GM12878 (cell line): Measurements from ENCODE around the gene POGZ. TPM values are rescaled to one million over a fixed set of nuclear protein-coding genes. Genes with fewer than 3 reads are reported as not detected.
"Not testable (repeated sequence)": the region's sequence is repeated elsewhere in the genome, so short reads cannot be mapped to it uniquely, and the experiment has no call there.

Source experiments
- ATAC-seq: fragments of 200-7000 bp; cut with Tn5 transposase; 3 replicates; pipeline ENCODE4 v1.9.1; 2020; ENCODE audit warnings: mild to moderate bottlenecking, moderate library complexity
- BruUV-seq: library from RNA; stranded (reverse); fragments of 400-500 nt; replicated peaks from 2 replicates; lab custom pipeline; 2021; lab: Mats Ljungman, UMichigan
- CTCF ChIA-PET: fragments of 300-600 bp; sonication (Branson Sonifier 250); formaldehyde crosslinking; extraction: SDS; loops from one replicate; lab custom pipeline; 2021; ENCODE audit warnings: inconsistent platforms; lab: Yijun Ruan, JAX
- POLR2A ChIA-PET: fragments of 350-600 bp; formaldehyde crosslinking; extraction: SDS; loops from one replicate; lab custom pipeline; 2021; ENCODE audit warnings: inconsistent platforms; lab: Charles Lee
- RAD21 ChIA-PET: fragments of 300-600 bp; sonication (Branson Sonifier 250); formaldehyde crosslinking; loops from one replicate; lab custom pipeline; 2023; ENCODE audit warnings: antibody characterized with exemption; ENCODE audit not compliant: unreplicated experiment; lab: Charles Lee
- SMC1A ChIA-PET: fragments of 300-600 bp; sonication (Branson Sonifier 250); formaldehyde crosslinking; loops from one replicate; lab custom pipeline; 2023; ENCODE audit not compliant: unreplicated experiment, uncharacterized antibody; lab: Charles Lee
- DNase-seq: peaks from one replicate; pipeline ENCODE4 v3.0.0-alpha.2; 2011; ENCODE audit warnings: low read depth, low spot score
- FAIRE-seq: peaks from 3 replicates; lab custom pipeline; 2011; peaks lifted over from hg19 to GRCh38; lab: Jason Lieb, UNC
- H2AFZ ChIP-seq: 2 replicates; pipeline ENCODE4 v1.6.0; 2011; ENCODE audit warnings: low read depth, low read length, control low read depth; ENCODE audit not compliant: control insufficient read depth
- H3K27ac ChIP-seq: 2 replicates; pipeline ENCODE4 v1.5.1; 2011; ENCODE audit warnings: control low read depth; ENCODE audit not compliant: control insufficient read depth, insufficient read depth
- H3K27me3 ChIP-seq, 2 experiments: replicated peaks in 1 of 2; 2 replicates each; pipeline versions ENCODE4 v1.6.0 to v1.6.1; 2011; ENCODE audit warnings: low read length in 1 of 2; ENCODE audit not compliant: control insufficient read depth in 2 of 2, insufficient read depth in 2 of 2
- H3K36me3 ChIP-seq, 2 experiments: 2 replicates each; pipeline ENCODE4 v1.5.1; 2011; ENCODE audit warnings: low read length in 1 of 2; ENCODE audit not compliant: control insufficient read depth in 2 of 2, insufficient read depth in 2 of 2
- H3K4me1 ChIP-seq: 2 replicates; pipeline ENCODE4 v1.6.1; 2011; ENCODE audit warnings: mild to moderate bottlenecking, low read length, moderate library complexity, mixed read lengths; ENCODE audit not compliant: control insufficient read depth, insufficient read depth
- H3K4me2 ChIP-seq: 2 replicates; pipeline ENCODE4 v1.6.0; 2011; ENCODE audit warnings: control low read depth; ENCODE audit not compliant: control insufficient read depth, insufficient read depth
- H3K4me3 ChIP-seq: fragments of 200-600 bp; sonication (generic); 2 replicates; pipeline ENCODE4 v1.5.1; 2016
- H3K79me2 ChIP-seq: 2 replicates; pipeline ENCODE4 v1.6.0; 2011; ENCODE audit warnings: low read length; ENCODE audit not compliant: control insufficient read depth, insufficient read depth
- H3K9ac ChIP-seq: 2 replicates; pipeline ENCODE4 v1.8.0; 2011; ENCODE audit warnings: low read length, control low read depth, mixed read lengths; ENCODE audit not compliant: control insufficient read depth, insufficient read depth
- H3K9me3 ChIP-seq: replicated peaks from 3 replicates; pipeline ENCODE4 v1.5.1; 2011; ENCODE audit warnings: mild to moderate bottlenecking, low read length; ENCODE audit not compliant: control insufficient read depth, insufficient read depth
- H4K20me1 ChIP-seq: 2 replicates; pipeline ENCODE4 v1.6.0; 2011; ENCODE audit not compliant: control insufficient read depth, insufficient read depth
- PAX5 ChIP-seq: IDR thresholded peaks from 2 replicates; pipeline ENCODE4 v1.6.1; 2011; ENCODE audit warnings: low read depth, low read length, borderline replicate concordance
- POLR2A ChIP-seq: IDR thresholded peaks from 2 replicates; pipeline ENCODE4 v1.6.1; 2011; ENCODE audit warnings: low read depth, mild to moderate bottlenecking, low read length
- WGBS: methylation state at CpG from one replicate; pipeline ENCODE4 v1.1.6; 2016; ENCODE audit warnings: low lambda C conversion rate; ENCODE audit not compliant: insufficient replicate concordance, insufficient coverage; ENCODE audit errors: missing lambda C conversion rate; 5-methylcytosine and 5-hydroxymethylcytosine counted together
- in situ Hi-C: fragments of 300-500 bp; cut with MboI; formaldehyde crosslinking; loops from 9 replicates; pipeline ENCODE4 v1.14.3; 2018; ENCODE audit warnings: mixed read lengths
- intact Hi-C: fragments of 100-400 bp; cut with micrococcal nuclease; formaldehyde crosslinking; loops from one replicate; pipeline ENCODE4 v1.14.2; 2022; ENCODE audit not compliant: unreplicated experiment
- polyA plus RNA-seq, 11 experiments: library from polyadenylated mRNA; depleted of rRNA in 4 of 11; unstranded in 6 of 11; stranded (reverse) in 5 of 11; fragments of >200 nt; fragmentation: Nextera tagmentation in 4 of 11; fragmentation: Illumina TruSeq in 1 of 11; extraction: Ambion mirVana in 4 of 11; extraction: Trizol in 1 of 11; gene quantifications; 1 replicate in 1 of 11; 2 replicates in 10 of 11; pipeline versions ENCODE4 v1.2.1 to v1.2.3, GENCODE V29; 2011 to 2016; ENCODE audit warnings: inconsistent platforms in 2 of 11, missing spikeins in 2 of 11, low read depth in 1 of 11
- total RNA-seq, 4 experiments: library from RNA; depleted of rRNA in 3 of 4; stranded (reverse); fragments of >200 nt in 3 of 4; fragmentation: Illumina TruSeq in 1 of 4; extraction: Trizol in 1 of 4; gene quantifications; 2 replicates each; pipeline versions ENCODE4 v1.2.1 to v1.2.3, GENCODE V29; 2013 to 2021
- TF ChIP-seq, protein P1 (sequence below): fragments of 450-650 bp; formaldehyde crosslinking; IDR thresholded peaks from 2 replicates; pipeline ENCODE4 v1.4.0; 2020; ENCODE audit warnings: mild to moderate bottlenecking, moderate library complexity

POGZ gene
- total and polyA plus RNA-seq, 10 of the 15 experiments (the other 5 are each of a cell fraction or from before 2014, with no cell fraction given), result 11.3 to 80.6 (median 35.8) TPM

DNA sequence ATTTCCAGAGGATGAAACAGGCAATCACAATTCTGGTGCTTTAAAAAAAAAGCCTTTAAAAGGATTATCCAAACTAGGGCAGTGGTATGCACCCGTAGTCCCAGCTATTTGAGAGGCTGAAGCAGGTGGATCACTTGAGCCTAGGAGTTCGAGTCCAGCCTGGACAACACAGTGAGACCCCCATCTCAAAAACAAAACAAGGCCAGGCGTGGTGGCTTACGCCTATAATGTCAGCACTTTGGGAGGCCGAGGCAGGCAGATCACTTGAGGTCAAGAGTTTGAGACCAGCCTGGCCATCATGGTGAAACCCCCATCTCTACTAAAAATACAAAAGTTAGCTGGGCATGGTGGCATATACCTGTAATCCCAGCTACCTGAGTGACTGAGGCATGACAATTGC is 25.5 kb downstream of the POGZ start:
- H3K27ac ChIP-seq, RAD21 ChIA-PET, FAIRE-seq, H3K4me2 ChIP-seq, H3K9me3 ChIP-seq, intact Hi-C loops, in situ Hi-C loops, DNase-seq, BruUV-seq, POLR2A ChIA-PET, CTCF ChIA-PET, H2AFZ ChIP-seq, H4K20me1 ChIP-seq, H3K9ac ChIP-seq, H3K27me3 ChIP-seq, H3K4me3 ChIP-seq, ATAC-seq, H3K4me1 ChIP-seq: not testable (repeated sequence)
- 98% methylated on average over 5 of the region's 5 CpGs for WGBS
- SMC1A ChIA-PET, result interaction anchor here (1.0 kb wide), 1 partner anchor 59 kb away, joined by 5 read pairs; no protein-coding TSS in a partner anchor
- Histone ChIP-seq H3K79me2 (peaks cover 59% of the 10 kb centered on the region), H3K36me3 (peaks cover 0 to 23% of the 10 kb centered on the region in 2 experiments; a peak in 3 of 4 replicates)

GRCh38 chr1:151428068-151428467 is 31.2 kb downstream of the POGZ start:
- Histone ChIP-seq H2AFZ (no peak overlapping the region), H4K20me1 (no peaks in the 10 kb centered on the region), H3K9ac (no peak overlapping the region), H3K27ac (no peak overlapping the region), H3K4me1 (no peaks in the 10 kb centered on the region), H3K9me3 (no peaks in the 10 kb centered on the region), H3K4me3 (no peak overlapping the region), H3K79me2 (peaks cover 22% of the 10 kb centered on the region), H3K27me3 (no peaks in the 10 kb centered on the region), H3K36me3 (peaks cover 14 to 31% of the 10 kb centered on the region in 2 experiments; a peak in 3 of 4 replicates), H3K4me2 (no peak overlapping the region)
- RAD21 ChIA-PET, result no interaction called here
- no peak for ATAC-seq
- in situ Hi-C loops (no loop called here), intact Hi-C loops (no loop called here)
- no peak for TF ChIP-seq PAX5
- TF ChIP-seq, protein P1, sequence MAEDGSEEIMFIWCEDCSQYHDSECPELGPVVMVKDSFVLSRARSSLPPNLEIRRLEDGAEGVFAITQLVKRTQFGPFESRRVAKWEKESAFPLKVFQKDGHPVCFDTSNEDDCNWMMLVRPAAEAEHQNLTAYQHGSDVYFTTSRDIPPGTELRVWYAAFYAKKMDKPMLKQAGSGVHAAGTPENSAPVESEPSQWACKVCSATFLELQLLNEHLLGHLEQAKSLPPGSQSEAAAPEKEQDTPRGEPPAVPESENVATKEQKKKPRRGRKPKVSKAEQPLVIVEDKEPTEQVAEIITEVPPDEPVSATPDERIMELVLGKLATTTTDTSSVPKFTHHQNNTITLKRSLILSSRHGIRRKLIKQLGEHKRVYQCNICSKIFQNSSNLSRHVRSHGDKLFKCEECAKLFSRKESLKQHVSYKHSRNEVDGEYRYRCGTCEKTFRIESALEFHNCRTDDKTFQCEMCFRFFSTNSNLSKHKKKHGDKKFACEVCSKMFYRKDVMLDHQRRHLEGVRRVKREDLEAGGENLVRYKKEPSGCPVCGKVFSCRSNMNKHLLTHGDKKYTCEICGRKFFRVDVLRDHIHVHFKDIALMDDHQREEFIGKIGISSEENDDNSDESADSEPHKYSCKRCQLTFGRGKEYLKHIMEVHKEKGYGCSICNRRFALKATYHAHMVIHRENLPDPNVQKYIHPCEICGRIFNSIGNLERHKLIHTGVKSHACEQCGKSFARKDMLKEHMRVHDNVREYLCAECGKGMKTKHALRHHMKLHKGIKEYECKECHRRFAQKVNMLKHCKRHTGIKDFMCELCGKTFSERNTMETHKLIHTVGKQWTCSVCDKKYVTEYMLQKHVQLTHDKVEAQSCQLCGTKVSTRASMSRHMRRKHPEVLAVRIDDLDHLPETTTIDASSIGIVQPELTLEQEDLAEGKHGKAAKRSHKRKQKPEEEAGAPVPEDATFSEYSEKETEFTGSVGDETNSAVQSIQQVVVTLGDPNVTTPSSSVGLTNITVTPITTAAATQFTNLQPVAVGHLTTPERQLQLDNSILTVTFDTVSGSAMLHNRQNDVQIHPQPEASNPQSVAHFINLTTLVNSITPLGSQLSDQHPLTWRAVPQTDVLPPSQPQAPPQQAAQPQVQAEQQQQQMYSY (CRISPR knock-in tag), result no peak
- TF ChIP-seq POLR2A, result 0 out of 2 replicates have a peak, but pooled peaks have one; percentile 23
- no peak for DNase-seq
- SMC1A ChIA-PET, result interaction anchor here (0.8 to 1.7 kb wide), 2 partner anchors 16 to 26 kb away, joined by 3 to 5 read pairs; no protein-coding TSS in a partner anchor
- POLR2A ChIA-PET, result interaction anchor here (0.6 kb wide), 1 partner anchor 192 kb away, joined by 3 read pairs; no protein-coding TSS in a partner anchor
- no peak for FAIRE-seq
- no TSS peak for BruUV-seq
- 98% methylated on average over 7 of the region's 7 CpGs for WGBS
- CTCF ChIA-PET, result interaction anchor here (1.4 kb wide), 1 partner anchor 10 kb away, joined by 3 read pairs; no protein-coding TSS in a partner anchor
